ENCODE data around the gene CATSPER4.

CATSPER4 gene

DNA sequence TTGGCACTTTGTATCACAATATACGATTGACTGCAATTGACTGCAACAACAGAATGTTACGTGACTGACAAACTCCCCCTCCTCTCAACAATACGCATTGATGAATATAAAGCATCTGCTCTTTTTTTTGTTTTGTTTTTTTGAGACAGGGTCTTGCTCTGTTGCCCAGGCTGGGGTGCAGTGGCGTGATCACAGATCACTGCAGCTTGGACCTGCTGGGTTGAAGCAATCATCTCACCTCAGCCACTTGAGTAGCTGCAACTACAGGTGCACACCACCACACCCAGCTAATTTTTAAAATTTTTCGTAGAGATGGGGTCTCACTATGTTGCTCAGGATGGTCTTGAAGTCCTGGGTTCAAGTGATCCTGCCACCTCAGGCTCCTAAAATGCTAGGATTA is 22.3 kb downstream of the CATSPER4 start:
- DNase-seq (ENCODE audit: low read depth), result no peak
- TF ChIP-seq, protein P1, sequence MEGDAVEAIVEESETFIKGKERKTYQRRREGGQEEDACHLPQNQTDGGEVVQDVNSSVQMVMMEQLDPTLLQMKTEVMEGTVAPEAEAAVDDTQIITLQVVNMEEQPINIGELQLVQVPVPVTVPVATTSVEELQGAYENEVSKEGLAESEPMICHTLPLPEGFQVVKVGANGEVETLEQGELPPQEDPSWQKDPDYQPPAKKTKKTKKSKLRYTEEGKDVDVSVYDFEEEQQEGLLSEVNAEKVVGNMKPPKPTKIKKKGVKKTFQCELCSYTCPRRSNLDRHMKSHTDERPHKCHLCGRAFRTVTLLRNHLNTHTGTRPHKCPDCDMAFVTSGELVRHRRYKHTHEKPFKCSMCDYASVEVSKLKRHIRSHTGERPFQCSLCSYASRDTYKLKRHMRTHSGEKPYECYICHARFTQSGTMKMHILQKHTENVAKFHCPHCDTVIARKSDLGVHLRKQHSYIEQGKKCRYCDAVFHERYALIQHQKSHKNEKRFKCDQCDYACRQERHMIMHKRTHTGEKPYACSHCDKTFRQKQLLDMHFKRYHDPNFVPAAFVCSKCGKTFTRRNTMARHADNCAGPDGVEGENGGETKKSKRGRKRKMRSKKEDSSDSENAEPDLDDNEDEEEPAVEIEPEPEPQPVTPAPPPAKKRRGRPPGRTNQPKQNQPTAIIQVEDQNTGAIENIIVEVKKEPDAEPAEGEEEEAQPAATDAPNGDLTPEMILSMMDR (IDR thresholded peaks at IDR 0.05; ENCODE audit: insufficient read depth, low read depth, low read length, missing control alignments), result no peak
- no peak overlapping the region for H3K4me3 ChIP-seq (ENCODE audit: low read length)

DNA sequence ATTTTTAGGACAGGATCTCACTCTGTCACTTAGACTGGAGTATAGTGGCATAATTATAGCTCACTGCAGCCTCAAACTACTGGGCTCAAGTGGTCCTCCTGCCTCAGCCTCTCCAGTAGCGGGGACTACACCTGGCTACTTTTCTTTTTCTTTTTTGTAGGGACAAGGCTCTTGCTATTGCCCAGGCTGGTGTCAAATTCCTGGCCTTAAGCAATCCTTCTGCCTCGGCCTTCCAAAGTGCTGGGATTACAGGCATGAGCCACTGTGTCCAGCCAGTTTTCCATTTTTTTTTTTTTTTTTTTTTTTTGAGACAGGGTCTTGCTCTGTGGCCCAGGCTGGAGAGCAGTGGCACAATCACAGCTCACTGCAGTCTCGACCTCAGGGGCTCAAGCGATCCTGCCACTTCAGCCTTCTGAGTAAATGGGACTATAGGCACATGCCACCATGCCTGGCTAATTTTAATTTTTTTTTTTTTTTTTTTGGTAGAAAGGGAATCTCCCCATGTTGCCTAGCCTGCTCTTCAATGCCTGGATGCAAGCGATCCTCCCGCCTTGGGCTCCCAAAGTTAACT is 23.0 kb downstream of the CATSPER4 start:
- no peak for DNase-seq (ENCODE audit: low read depth)
- TF ChIP-seq, protein P1 (IDR thresholded peaks at IDR 0.05; ENCODE audit: insufficient read depth, low read depth, low read length, missing control alignments), result no peak

DNA sequence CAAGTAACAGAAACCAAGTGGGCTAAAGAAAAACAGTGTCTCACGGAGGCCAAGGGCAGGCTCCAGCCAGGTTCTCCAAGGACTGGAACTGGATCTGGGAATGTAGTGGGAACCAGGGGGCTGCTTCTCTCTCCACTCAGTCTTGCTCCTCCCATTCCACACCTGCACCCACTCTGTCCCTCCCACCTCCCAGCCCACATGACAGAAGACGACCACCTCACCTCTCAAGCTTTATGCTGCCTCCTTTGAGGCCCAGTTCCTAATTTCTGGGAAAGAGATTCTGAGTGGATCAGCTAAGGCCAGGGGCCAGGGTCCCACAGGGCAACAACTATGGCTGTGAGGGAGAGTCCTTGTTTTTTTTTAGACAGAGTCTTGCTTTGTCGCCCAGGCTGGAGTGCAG is 24.8 kb downstream of the CATSPER4 start:
- no peak overlapping the region for H3K4me3 ChIP-seq (ENCODE audit: low read length)
- TF ChIP-seq, protein P1 (IDR thresholded peaks at IDR 0.05; ENCODE audit: insufficient read depth, low read depth, low read length, missing control alignments), result no peak
- no peak for DNase-seq (ENCODE audit: low read depth)

More for the DNA sequence above, 23.0 kb downstream of the CATSPER4 start:
- H3K4me3 ChIP-seq (ENCODE audit: low read length), result no peak overlapping the region

DNA sequence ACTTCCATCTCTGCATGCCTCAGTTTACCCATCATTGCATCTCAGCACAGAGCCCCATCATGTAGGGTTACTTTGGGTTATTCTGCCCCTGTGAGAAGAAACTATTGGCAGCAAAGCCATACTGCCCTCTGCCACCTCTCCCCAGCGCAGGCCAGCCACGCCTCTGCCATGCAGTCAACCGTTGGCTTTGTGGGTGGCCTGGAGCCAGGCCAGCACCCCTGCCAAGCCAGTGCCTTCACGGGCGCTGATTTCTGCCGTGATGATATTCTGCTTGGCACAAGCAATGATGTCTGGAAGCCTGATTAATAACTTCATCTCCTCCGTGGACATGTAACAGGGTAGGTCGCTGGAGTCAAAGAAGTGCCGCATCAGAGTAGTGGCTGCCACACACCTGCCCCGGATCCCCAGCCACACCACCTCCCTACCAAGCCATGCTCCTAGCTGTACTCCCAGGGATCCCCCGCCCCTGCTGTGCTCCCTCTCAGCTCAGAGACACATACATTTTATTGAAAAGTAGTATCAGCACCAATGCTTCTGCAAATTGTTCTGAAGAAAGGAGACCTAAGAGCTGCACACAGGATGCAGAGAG is 28.6 kb downstream of the CATSPER4 start:
- TF ChIP-seq, protein P1 (IDR thresholded peaks at IDR 0.05; ENCODE audit: insufficient read depth, low read depth, low read length, missing control alignments), result no peak
- DNase-seq (ENCODE audit: low read depth), result no peak
- H3K4me3 ChIP-seq (ENCODE audit: low read length), result no peak overlapping the region

DNA sequence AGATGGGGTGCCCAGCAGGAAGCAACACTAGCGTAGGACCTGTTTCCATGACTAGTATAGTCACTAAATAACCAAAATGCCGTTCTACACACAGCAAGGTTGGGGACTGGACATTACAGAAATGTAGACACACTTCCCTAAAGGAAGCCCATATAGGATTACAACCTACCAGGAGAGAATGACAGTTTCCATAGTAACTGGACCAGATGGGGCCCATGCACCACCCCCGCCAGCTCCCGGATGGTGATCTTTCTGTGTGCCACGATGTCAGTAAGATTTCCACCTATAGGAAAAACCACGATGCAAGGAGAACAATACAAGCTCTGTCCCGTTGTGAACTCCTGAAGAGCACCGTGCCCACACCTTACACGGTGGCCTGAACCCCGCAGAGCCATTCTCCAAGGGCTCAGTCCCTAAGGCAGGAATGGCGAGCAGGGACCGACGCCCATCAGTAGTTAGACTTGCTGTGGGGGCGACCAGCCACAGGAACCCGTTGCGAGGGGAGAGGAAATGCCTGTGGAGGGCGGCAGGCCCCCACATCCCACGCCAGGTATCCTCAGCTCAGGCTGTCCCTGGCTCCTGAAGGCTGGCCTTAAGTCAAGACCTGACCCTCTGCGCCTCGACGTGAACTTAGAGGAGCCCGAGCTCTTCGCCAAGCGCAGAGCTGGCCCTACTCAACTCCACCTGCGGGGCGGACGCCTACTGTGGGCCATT is 30.0 kb downstream of the CATSPER4 start:
- no peak overlapping the region for H3K4me3 ChIP-seq (ENCODE audit: low read length)
- DNase-seq (ENCODE audit: low read depth), result no peak
- TF ChIP-seq, protein P1 (IDR thresholded peaks at IDR 0.05; ENCODE audit: insufficient read depth, low read depth, low read length, missing control alignments), result no peak

DNA sequence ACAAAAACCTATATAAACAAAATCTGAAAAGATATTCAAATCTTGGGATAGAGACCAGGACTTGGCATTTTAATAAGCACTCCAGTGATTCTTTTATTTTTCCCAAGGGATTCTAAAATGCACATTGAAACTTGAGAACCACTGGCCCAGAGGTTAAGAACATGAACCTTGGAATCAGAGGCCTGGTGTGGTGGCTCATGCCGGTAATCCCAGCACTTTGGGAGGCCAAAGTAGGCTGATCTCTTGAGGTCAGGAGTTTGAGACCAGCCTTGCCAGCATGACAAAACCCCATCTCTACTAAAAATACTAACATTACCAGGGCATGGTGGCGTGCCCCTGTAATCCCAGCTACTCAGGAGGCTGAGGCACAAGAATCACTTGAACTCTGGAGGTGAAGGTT is 30.7 kb downstream of the CATSPER4 start:
- TF ChIP-seq, protein P1 (IDR thresholded peaks at IDR 0.05; ENCODE audit: insufficient read depth, low read depth, low read length, missing control alignments), result no peak
- no peak overlapping the region for H3K4me3 ChIP-seq (ENCODE audit: low read length)
- no peak for DNase-seq (ENCODE audit: low read depth)

All from epithelial cell of esophagus (primary cell).